ENCODE results near the gene STRN3. TPM values are rescaled to one million over a fixed set of nuclear protein-coding genes. Genes with fewer than 3 reads are reported as not detected.

The STRN3 gene
- total and polyA plus RNA-seq, 10 of the 15 experiments (the other 5 are each of a cell fraction or from before 2014, with no cell fraction given), result 7.8 to 27.9 (median 14.1) TPM

- POLR2A ChIA-PET, result no interaction called here
- no peak for DNase-seq (ENCODE audit: low read depth, low spot score)
- Histone ChIP-seq H4K20me1 (ENCODE audit: control insufficient read depth, insufficient read depth) (no peaks in the 10 kb centered on the region), H3K9ac (ENCODE audit: control insufficient read depth, insufficient read depth, low read length) (no peak overlapping the region), H3K4me1 (ENCODE audit: control insufficient read depth, insufficient read depth, low read length) (no peaks in the 10 kb centered on the region), H3K27ac (ENCODE audit: control insufficient read depth, insufficient read depth) (no peak overlapping the region), H2AFZ (ENCODE audit: control insufficient read depth, low read depth, low read length) (no peak overlapping the region), H3K4me3 (no peak overlapping the region), H3K79me2 (ENCODE audit: control insufficient read depth, insufficient read depth, low read length) (no peaks in the 10 kb centered on the region), H3K27me3 (replicated peaks in 1 of 2; ENCODE audit: control insufficient read depth in 2 of 2, insufficient read depth in 2 of 2, low read length in 1 of 2) (no peaks in the 10 kb centered on the region), H3K36me3 (ENCODE audit: control insufficient read depth in 2 of 2, insufficient read depth in 2 of 2, low read length in 1 of 2) (no peaks in the 10 kb centered on the region; a peak in 1 of 4 replicates), H3K4me2 (ENCODE audit: control insufficient read depth, insufficient read depth) (no peak overlapping the region), H3K9me3 (replicated peaks; ENCODE audit: control insufficient read depth, insufficient read depth, low read length) (no peaks in the 10 kb centered on the region)
- FAIRE-seq, result no peak
- SMC1A ChIA-PET (ENCODE audit: uncharacterized antibody, unreplicated experiment), result no interaction called here
- no TSS peak for BruUV-seq (replicated peaks)
- in situ Hi-C loops (cut with MboI) (no loop called here), intact Hi-C loops (cut with micrococcal nuclease; ENCODE audit: unreplicated experiment) (no loop called here)
- peak; percentile 61 for ATAC-seq
- RAD21 ChIA-PET (ENCODE audit: unreplicated experiment), result no interaction called here
- CTCF ChIA-PET, result interaction anchor here (0.6 to 1.3 kb wide), 2 partner anchors 14 to 519 kb away, joined by 3 to 4 read pairs; no protein-coding TSS in a partner anchor
- no peak for TF ChIP-seq BCL11A (IDR thresholded peaks at IDR 0.05; ENCODE audit: low read depth, low read length)
- peak; percentile 54 for TF ChIP-seq RUNX3 (IDR thresholded peaks at IDR 0.05; ENCODE audit: low read length)
- TF ChIP-seq SPI1 (IDR thresholded peaks at IDR 0.05; ENCODE audit: borderline replicate concordance, insufficient read depth, low read depth, low read length), result 0 out of 2 replicates have a peak, but pooled peaks have one; percentile 22
Observed at GRCh38 chr14:30928462-30928861, 97.7 kb downstream of the STRN3 start.

- POLR2A ChIA-PET, result no interaction called here
Observed at GRCh38 chr14:30925254-30925653, 100.9 kb downstream of the STRN3 start.

More at GRCh38 chr14:30925254-30925653, 100.9 kb downstream of the STRN3 start:
- in situ Hi-C loops (cut with MboI) (no loop called here), intact Hi-C loops (cut with micrococcal nuclease; ENCODE audit: unreplicated experiment) (no loop called here)
- ATAC-seq (no peak), DNase-seq (ENCODE audit: low read depth, low spot score) (no peak), FAIRE-seq (no peak)
- no peak overlapping the region for H3K4me3 ChIP-seq
- H3K36me3 ChIP-seq (ENCODE audit: control insufficient read depth in 2 of 2, insufficient read depth in 2 of 2, low read length in 1 of 2), result no peaks in the 10 kb centered on the region; a peak in 1 of 4 replicates
- no peaks in the 10 kb centered on the region for H3K79me2 ChIP-seq (ENCODE audit: control insufficient read depth, insufficient read depth, low read length)
- no peak overlapping the region for H3K4me2 ChIP-seq (ENCODE audit: control insufficient read depth, insufficient read depth)
- ChIA-PET CTCF (interaction anchor here (0.7 to 1.0 kb wide), 3 partner anchors 11 to 613 kb away, joined by 3 read pairs; no protein-coding TSS in a partner anchor), SMC1A (ENCODE audit: uncharacterized antibody, unreplicated experiment) (interaction anchor here (1.1 to 1.3 kb wide), 2 partner anchors 9 to 1681 kb away, joined by 3 to 5 read pairs; no protein-coding TSS in a partner anchor), RAD21 (ENCODE audit: unreplicated experiment) (interaction anchor here (1.4 kb wide), 1 partner anchor 10 kb away, joined by 4 read pairs; no protein-coding TSS in a partner anchor)
- H3K9me3 ChIP-seq (replicated peaks; ENCODE audit: control insufficient read depth, insufficient read depth, low read length), result no peaks in the 10 kb centered on the region
- no peak for TF ChIP-seq DPF2 (IDR thresholded peaks at IDR 0.05)
- no peak for TF ChIP-seq CHD4 (IDR thresholded peaks at IDR 0.05)
- TF ChIP-seq, protein P1, sequence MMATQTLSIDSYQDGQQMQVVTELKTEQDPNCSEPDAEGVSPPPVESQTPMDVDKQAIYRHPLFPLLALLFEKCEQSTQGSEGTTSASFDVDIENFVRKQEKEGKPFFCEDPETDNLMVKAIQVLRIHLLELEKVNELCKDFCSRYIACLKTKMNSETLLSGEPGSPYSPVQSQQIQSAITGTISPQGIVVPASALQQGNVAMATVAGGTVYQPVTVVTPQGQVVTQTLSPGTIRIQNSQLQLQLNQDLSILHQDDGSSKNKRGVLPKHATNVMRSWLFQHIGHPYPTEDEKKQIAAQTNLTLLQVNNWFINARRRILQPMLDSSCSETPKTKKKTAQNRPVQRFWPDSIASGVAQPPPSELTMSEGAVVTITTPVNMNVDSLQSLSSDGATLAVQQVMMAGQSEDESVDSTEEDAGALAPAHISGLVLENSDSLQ (IDR thresholded peaks at IDR 0.05), result no peak
- no peak for TF ChIP-seq ATF7 (IDR thresholded peaks at IDR 0.05; ENCODE audit: low read depth)
- no peak for TF ChIP-seq NRF1 (conservative IDR thresholded peaks at IDR 0.05; ENCODE audit: low read depth, low read length)
- no peaks in the 10 kb centered on the region for H3K27me3 ChIP-seq (replicated peaks in 1 of 2; ENCODE audit: control insufficient read depth in 2 of 2, insufficient read depth in 2 of 2, low read length in 1 of 2)
- no peaks in the 10 kb centered on the region for H3K4me1 ChIP-seq (ENCODE audit: control insufficient read depth, insufficient read depth, low read length)
- H3K9ac ChIP-seq (ENCODE audit: control insufficient read depth, insufficient read depth, low read length), result no peak overlapping the region
- no peak overlapping the region for H2AFZ ChIP-seq (ENCODE audit: control insufficient read depth, low read depth, low read length)
- H3K27ac ChIP-seq (ENCODE audit: control insufficient read depth, insufficient read depth), result no peak overlapping the region
- BruUV-seq (replicated peaks), result no TSS peak
- WGBS (ENCODE audit: insufficient coverage, insufficient replicate concordance, low lambda C conversion rate, missing lambda C conversion rate), result 90% methylated on average over 2 of the region's 2 CpGs
- no peaks in the 10 kb centered on the region for H4K20me1 ChIP-seq (ENCODE audit: control insufficient read depth, insufficient read depth)
